ENCODE measurements around the gene TRMT6.

The TRMT6 gene

DNA sequence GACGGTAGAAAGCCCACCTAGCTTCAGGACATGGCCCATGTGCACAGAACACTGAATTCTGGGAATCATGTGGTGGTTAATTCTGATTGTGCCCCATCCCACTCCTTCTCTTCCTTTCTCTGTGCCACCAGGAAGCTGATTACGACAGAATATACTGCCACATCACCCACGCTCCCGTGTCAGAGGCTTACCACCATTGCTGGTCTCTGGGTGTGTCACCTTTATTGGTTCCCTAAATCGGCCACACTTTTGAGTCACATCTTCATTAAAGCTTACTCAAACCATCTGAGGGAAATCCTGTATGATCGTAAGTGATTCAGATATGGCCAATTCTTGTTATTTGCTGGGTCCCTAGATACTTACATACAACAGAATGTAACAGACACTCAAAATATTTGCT, 3.1 kb downstream of the TRMT6 start:
- no peak for DNase-seq (ENCODE audit: low read depth in 2 of 2)

DNA sequence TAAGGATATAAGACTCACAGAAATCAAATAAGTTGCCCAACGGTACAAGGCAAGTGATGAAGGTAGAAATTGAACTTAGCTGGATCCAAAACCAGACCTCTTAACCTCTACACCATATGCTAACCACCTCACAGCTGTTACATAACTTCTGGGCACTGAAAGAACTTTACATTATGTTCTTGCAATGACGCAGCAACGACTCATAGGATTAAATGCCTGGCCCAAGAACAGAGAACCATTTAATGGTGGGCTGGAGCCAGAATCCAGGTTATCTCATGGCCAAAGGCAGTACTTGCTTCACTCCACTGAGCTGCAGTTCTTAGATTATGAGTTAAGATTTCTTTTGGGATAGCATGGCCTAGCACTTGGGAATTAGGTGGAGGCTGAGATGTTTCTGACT, 4.4 kb downstream of the TRMT6 start:
- DNase-seq (ENCODE audit: low read depth in 2 of 2) = no peak

GRCh38 chr20:5938456-5939029, 11.8 kb downstream of the TRMT6 start:
- no peak for DNase-seq (ENCODE audit: low read depth in 2 of 2)

- no peak for DNase-seq (ENCODE audit: low read depth in 2 of 2)
These were observed 14.1 kb downstream of the TRMT6 start for GRCh38 chr20:5936238-5936637.

- no peak for DNase-seq (ENCODE audit: low read depth in 2 of 2)
These were observed 14.9 kb downstream of the TRMT6 start for GRCh38 chr20:5935384-5935783.

GRCh38 chr20:5933802-5934436, 16.4 kb downstream of the TRMT6 start:
- DNase-seq (ENCODE audit: low read depth in 2 of 2) = no peak

DNA sequence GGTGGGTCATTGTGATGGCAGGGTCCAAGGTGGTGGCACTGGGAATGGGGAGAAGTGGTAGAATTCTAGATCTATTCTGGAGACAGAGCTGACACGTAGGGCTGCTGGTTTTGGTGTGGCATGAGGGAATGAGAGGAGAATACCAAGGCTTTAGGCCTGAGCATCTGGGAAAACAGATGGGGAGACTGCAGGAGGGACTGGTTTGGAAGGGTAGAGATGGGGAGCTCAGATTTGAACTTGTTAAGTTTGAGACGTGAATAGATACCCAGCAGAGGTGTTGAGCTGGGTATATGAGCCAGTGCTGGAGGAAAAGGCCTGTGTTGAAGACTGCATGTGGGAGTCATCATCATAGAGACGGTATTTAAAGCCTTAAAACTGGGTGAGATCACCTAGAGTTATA, 17.5 kb downstream of the TRMT6 start:
- DNase-seq (ENCODE audit: low read depth in 2 of 2) = no peak

DNA sequence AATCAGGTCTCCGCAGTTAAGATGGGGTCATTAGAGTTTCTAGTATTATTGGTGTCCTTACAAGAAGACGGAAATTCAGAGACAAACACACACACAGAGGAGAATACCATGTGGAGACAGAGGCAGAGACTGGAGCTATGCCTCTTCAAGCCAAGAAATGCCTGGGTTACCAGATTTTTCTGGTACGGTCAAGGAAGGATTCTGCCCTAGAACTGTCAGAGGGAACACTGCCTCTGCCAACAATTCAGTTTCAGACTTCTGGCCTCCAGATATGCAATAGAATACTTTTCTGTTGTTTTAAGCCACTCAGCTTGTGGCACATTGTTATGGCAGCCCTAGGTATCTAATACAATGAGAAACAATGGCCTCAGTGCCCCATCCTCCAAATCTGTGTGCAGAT, 18.9 kb downstream of the TRMT6 start:
- DNase-seq (ENCODE audit: low read depth in 2 of 2) = no peak

DNA sequence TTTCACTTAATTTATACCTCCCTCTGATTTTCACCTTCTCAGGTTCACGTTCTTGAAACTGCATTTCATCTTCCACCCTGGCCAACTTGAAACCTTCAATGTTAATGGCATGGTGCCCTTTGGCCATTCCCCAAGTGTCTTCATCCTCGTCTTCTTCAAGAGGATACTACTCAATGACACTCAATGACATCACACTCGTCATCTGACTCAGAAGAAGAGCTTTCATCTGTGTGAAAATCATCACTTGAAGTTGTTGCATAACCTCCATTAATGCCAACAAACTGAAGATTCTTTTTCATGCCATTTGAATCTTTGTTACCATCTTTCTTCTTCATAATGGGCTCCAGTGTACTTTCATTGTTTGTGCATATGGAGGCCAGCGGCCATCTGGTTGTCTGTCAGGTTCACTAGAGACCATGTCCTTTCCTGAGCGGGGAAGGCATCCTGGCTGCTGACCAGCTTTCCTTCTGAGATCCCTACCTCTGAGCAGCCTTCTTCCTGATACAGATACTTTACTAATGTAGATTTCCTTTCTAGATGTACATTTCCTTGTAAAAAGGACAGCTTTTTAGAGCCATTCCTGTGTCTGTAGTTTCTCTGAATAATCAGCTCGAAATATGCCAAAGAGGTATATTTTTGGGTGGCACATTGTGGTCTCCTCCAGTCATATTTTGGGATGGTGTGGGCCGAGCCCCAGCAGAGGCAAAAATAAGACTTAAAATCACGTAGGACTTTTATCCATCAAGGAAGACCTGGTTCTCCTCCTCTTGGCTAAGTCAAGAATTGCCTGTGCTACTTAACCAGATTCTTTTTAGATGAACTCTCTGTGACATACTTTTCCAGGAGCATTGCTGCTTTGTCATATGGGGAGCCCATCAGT, 21.3 kb downstream of the TRMT6 start:
- no peak for DNase-seq (ENCODE audit: low read depth in 2 of 2)

GRCh38 chr20:5927749-5928462, 22.4 kb downstream of the TRMT6 start:
- no peak for DNase-seq (ENCODE audit: low read depth in 2 of 2)

DNA sequence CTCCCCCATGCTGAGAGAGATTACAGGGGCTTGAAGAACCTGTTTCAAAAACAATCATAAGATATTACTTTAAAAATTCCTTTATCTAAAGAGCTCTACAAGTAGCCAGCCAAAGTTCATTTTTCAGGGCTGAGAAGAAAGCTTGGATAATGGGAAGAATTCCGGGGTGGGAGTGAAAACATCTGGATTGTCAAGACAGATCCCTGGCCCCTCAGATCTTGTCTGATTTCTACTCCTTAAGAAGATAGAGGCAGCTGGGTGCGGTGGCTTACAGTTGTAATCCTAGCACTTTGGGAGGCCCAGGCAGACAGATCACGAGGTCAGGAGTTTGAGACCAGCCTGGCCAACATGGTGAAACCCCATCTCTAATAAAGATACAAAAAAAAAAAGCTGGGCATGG, 24.8 kb downstream of the TRMT6 start:
- DNase-seq (ENCODE audit: low read depth in 2 of 2) = no peak

- DNase-seq (ENCODE audit: low read depth in 2 of 2) = no peak
These were observed 26.8 kb downstream of the TRMT6 start for GRCh38 chr20:5923493-5923892.

GRCh38 chr20:5920581-5920980, 29.8 kb downstream of the TRMT6 start:
- DNase-seq (ENCODE audit: low read depth in 2 of 2) = no peak

GRCh38 chr20:5919626-5920544, 30.4 kb downstream of the TRMT6 start:
- DNase-seq (ENCODE audit: low read depth in 2 of 2) = no peak

- DNase-seq (ENCODE audit: low read depth in 2 of 2) = no peak
These were observed 31.3 kb downstream of the TRMT6 start for GRCh38 chr20:5918856-5919625.

- DNase-seq (ENCODE audit: low read depth in 2 of 2) = no peak
These were observed 35.5 kb downstream of the TRMT6 start for GRCh38 chr20:5914859-5915258.

- no peak for DNase-seq (ENCODE audit: low read depth in 2 of 2)
These were observed 37.2 kb downstream of the TRMT6 start for GRCh38 chr20:5913166-5913565.

DNA sequence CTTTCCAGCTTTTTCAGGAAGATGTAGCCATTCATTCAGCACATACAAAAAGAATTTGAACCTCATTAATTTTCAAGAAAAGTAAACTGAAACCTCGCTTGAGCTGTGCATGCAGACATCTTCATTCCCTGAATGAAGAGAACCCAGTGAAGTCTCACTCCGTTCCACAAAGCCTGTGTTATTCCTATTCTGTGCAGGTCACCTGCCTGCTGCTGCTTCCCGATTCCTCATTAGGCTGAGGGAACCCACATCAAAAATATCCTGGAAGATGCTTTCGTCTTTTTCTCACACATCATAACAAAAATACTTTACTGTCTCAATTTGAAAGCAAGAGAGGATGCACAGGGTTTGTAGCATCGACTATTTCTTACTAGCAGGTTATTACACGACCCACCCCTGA, 40.1 kb downstream of the TRMT6 start:
- no peak for DNase-seq (ENCODE audit: low read depth in 2 of 2)

- DNase-seq (ENCODE audit: low read depth in 2 of 2) = no peak
These were observed 41.4 kb downstream of the TRMT6 start for GRCh38 chr20:5908981-5909380.

DNA sequence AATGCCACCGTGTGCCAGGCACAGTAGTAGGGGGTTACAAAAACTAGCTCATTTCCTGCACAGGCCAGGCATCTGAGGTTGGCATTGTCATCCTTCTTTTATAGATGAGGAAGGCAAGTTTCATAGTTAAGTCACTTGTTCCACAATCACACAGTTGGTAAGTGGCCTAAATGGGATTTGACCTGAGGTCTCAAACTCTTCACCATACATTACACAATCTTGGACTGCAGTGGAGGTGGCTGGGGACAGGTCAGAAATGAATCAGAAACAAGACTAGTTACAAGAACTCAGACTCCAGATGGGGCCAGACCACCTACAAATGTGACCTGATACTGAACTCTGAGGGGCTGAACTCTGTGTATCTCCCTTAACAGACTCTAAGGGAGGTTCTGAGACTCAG, 49.4 kb downstream of the TRMT6 start:
- no peak for DNase-seq (ENCODE audit: low read depth in 2 of 2)

DNA sequence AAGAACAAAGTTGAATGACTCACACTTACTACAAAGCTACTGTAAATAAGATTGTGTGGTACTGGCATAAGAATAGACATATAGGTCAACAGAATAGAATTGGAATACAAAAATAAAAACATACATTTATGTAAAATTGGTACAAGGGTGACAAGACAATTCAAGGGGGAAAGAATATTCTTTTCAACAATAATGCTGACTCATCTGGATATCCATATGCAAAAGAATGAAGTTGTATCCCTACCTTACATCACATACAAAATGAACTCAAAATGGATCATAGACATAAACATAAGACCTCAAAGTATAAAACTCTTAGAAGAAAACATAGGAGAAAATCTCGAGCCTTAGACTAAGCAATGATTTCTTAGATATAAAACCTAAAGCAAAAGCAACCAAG, 50.9 kb downstream of the TRMT6 start:
- DNase-seq (ENCODE audit: low read depth in 2 of 2) = no peak

Measured in stimulated activated CD4-positive, alpha-beta T cell treated with anti-CD3 and anti-CD28 coated beads, Interleukin-1b, Interleukin-23, amount 100 ng/mL, for 4 hours (primary cell).